Activated T-helper 1 cell treated with anti-CD3 and anti-CD28 coated beads, Interleukin-12 subunit alpha, Interleukin-12 subunit beta, Interleukin-2, Interleukin-4 antibody, amounts not matched to agents 30 ng/mL and 10 ng/mL and 1 ng/mL, durations not matched to agents 14 hours and 24 hours and 36 hours (primary cell): ENCODE data around the gene PITPNC1. TPM values are rescaled to one million over a fixed set of nuclear protein-coding genes. Genes with fewer than 3 reads are reported as not detected.
"Not testable (repeated sequence)": the region's sequence is repeated elsewhere in the genome, so short reads cannot be mapped to it uniquely, and the experiment has no call there.

Experiments
- DNase-seq: peaks from one replicate; pipeline ENCODE4 v3.0.0; 2021; ENCODE audit warnings: low spot score
- H3K27ac Mint-ChIP-seq: one replicate; pipeline ENCODE4 v1.8.0; 2021; ENCODE audit warnings: mild to moderate bottlenecking, mixed read lengths
- H3K27me3 Mint-ChIP-seq: one replicate; pipeline ENCODE4 v1.8.0; 2022; ENCODE audit warnings: mild to moderate bottlenecking, moderate library complexity, mixed read lengths; ENCODE audit not compliant: insufficient read depth
- H3K36me3 Mint-ChIP-seq: one replicate; pipeline ENCODE4 v1.8.0; 2021; ENCODE audit warnings: low read depth, mixed read lengths
- H3K4me1 Mint-ChIP-seq: one replicate; pipeline ENCODE4 v1.8.0; 2021; ENCODE audit warnings: low read depth, mixed read lengths
- H3K4me3 Mint-ChIP-seq: one replicate; pipeline ENCODE4 v1.8.0; 2021; ENCODE audit warnings: mild to moderate bottlenecking, moderate library complexity, mixed read lengths
- H3K9me3 Mint-ChIP-seq: one replicate; pipeline ENCODE4 v1.8.0; 2021; ENCODE audit warnings: mixed read lengths
- intact Hi-C: fragments of 100-400 bp; cut with micrococcal nuclease; formaldehyde crosslinking; loops from one replicate; pipeline ENCODE4 v1.15.1; 2024
- total RNA-seq: library from RNA; stranded (reverse); gene quantifications from 2 replicates; pipeline ENCODE4 v1.2.3, GENCODE V29; 2022

PITPNC1 gene
- total RNA-seq, 1 donor from 2014 or later, result 17.7 TPM

DNA sequence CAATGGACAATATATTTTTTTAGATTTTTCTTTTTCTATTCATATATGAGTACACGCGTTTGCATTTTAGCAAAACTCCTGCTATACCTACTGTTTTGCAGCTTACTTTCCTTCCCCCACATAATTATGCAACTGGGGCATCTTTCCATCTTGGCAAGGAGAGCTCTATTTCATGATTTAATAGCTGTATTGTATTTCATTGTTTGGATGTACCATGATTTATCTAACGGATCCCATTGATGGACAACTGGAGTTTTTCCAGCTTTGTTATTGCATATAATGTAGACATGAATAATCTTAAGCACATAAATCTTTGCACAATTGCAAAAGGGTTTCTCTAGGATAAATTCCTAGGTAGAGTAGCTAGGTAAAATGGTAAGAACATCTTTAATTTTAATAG is 133.9 kb downstream of the PITPNC1 start:
- no peak overlapping the region for H3K4me3 Mint-ChIP-seq
- intact Hi-C loops, result no loop called here
- H3K9me3 Mint-ChIP-seq, result peaks cover 16% of the 10 kb centered on the region
- peaks cover 15% of the 10 kb centered on the region for H3K4me1 Mint-ChIP-seq
- no peaks in the 10 kb centered on the region for H3K27me3 Mint-ChIP-seq
- H3K36me3 Mint-ChIP-seq, result peaks cover 4% of the 10 kb centered on the region
- no peak overlapping the region for H3K27ac Mint-ChIP-seq
- DNase-seq, result no peak

DNA sequence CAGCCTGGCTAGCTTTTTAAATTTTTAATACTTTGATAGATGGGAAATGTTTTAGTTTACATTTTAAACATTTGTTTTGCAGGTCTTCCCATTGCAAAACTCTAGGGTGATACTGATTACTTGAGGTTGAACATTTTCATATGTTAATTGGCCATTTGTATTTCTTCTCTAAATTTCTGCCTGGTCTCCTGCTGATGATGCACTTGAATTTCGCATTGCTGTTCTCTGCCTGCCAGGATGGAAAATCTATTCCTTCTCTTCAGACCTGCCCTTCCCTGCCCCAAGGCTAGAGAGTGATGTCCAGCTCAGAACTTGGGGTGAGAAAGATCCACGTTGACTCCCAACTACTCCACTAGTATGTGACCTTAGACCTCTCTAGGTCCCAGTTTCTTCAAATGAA is 134.7 kb downstream of the PITPNC1 start:
- Mint-ChIP-seq H3K9me3 (peaks cover 14% of the 10 kb centered on the region), H3K27ac (no peak overlapping the region), H3K27me3 (no peaks in the 10 kb centered on the region), H3K36me3 (peaks cover 4% of the 10 kb centered on the region), H3K4me1 (peaks cover 15% of the 10 kb centered on the region), H3K4me3 (no peak overlapping the region)
- intact Hi-C loops, result no loop called here
- no peak for DNase-seq

DNA sequence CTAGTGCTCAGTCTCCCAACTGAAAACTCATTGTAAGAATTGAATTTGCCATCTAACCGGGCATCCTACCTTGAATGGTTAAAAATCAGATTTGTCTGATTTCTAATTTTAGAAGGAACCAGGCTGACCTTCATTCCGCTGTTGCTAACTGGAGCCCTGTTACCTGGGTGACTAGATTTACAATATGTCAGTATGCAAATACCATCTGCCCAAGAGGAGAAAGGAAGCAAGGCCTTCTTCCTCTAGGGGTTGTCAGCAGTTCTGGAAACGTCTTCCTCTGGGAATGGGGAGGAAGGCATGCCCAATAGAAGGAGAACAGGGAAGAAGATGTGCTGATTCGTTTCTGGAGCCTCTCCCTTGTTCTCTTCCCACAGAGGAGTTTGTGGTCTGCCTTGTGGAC is 137.9 kb downstream of the PITPNC1 start:
- H3K4me1 Mint-ChIP-seq, result peaks cover 13% of the 10 kb centered on the region
- DNase-seq, result no peak
- H3K9me3 Mint-ChIP-seq, result no peaks in the 10 kb centered on the region
- no peaks in the 10 kb centered on the region for H3K27me3 Mint-ChIP-seq
- peaks cover 2% of the 10 kb centered on the region for H3K36me3 Mint-ChIP-seq
- no peak overlapping the region for H3K27ac Mint-ChIP-seq
- intact Hi-C loops, result no loop called here
- no peak overlapping the region for H3K4me3 Mint-ChIP-seq

DNA sequence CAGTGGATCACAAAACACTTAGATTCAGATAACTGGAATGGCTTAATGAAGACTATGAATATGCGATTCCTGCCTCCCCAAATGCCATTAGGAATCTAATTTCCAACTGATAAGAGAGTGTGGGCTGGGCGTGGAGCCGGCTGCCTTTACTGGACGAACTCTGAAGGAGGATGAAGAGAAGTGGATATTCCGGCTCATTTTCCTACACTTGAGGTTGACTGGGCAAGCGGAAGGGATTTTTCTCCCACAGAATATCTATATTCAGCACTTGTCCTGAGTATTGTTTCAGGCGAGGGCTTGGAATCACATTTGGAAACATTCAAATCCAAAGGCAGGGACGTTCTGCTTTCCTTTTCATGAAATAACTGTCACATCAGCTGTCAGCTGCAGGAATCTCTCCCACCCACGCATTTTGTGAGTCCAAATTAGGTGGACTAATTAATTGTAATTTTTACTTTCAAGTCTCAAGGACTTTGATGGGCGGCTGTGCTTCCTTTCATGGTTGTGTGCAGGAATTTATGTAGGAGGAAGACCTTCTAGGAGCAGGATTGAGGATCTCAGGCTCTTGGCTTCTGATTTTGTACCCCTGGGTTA is 138.5 kb downstream of the PITPNC1 start:
- H3K4me1 Mint-ChIP-seq, result peaks cover 14% of the 10 kb centered on the region
- no peaks in the 10 kb centered on the region for H3K27me3 Mint-ChIP-seq
- H3K4me3 Mint-ChIP-seq, result no peak overlapping the region
- peaks cover 2% of the 10 kb centered on the region for H3K36me3 Mint-ChIP-seq
- DNase-seq, result no peak
- H3K9me3 Mint-ChIP-seq, result no peaks in the 10 kb centered on the region
- no peak overlapping the region for H3K27ac Mint-ChIP-seq
- intact Hi-C loops, result no loop called here

DNA sequence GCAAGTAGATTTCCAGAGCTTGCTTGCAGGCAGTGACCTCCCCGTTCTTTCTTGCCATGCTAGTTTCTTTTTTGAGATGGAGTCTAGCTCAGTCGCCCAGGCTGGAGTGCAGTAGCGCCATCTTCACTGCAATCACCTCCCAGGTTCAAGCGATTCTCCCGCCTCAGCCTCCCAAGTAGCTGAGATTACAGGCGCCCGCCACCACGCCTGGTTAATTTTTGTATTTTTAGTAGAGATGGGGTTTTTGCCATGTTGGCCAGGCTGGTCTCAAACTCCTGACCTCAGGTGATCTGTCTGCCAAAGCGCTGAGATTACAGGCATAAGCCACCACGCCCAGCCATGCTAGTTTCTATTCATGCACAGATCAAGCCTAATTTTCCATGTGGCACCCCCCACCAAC is 139.5 kb downstream of the PITPNC1 start:
- H3K4me3 Mint-ChIP-seq, intact Hi-C loops, DNase-seq, H3K36me3 Mint-ChIP-seq, H3K27ac Mint-ChIP-seq, H3K27me3 Mint-ChIP-seq, H3K9me3 Mint-ChIP-seq: not testable (repeated sequence)
- H3K4me1 Mint-ChIP-seq, result peaks cover 20% of the 10 kb centered on the region

DNA sequence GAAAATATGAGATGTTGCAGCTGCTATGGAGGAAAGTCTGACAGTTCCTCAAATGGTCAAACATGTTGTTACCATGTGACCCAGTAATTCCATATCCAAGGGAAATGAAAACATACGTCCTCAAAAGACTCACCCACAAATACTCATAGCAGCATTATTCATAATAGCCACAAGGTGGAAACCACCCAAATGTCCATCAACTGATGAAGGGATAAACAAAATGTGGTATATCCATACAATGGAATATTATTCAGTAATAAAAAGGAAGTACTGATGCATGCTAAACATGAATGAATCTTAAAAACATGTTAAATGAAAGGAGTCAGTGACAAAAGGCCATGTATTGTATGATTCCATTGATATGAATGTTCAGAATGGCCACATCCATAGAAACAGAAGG is 140.2 kb downstream of the PITPNC1 start:
- intact Hi-C loops, result no loop called here
- DNase-seq, result no peak
- Mint-ChIP-seq H3K36me3 (peaks cover 2% of the 10 kb centered on the region), H3K27me3 (no peaks in the 10 kb centered on the region), H3K9me3 (no peaks in the 10 kb centered on the region), H3K4me1 (peaks cover 20% of the 10 kb centered on the region), H3K4me3 (no peak overlapping the region), H3K27ac (no peak overlapping the region)

DNA sequence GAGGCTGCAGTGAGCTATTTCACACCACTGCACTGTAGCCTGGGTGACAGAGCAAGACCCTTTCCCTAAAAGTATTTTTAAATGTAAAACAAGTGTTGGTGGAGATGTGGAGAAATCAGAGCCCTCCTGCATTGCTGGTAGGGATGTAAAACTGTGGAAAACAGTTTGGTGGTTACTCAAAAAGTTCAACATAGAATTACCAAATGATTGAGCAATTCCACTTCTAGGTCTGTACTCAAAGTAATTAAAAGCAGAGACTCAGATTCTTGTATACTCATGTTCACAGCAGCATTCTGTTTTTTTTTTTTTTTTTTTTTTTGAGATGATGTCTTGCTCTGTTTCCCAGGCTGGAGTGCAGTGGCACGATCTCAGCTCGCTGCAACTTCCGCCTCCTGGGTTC is 141.8 kb downstream of the PITPNC1 start:
- Mint-ChIP-seq H3K4me1 (peaks cover 20% of the 10 kb centered on the region), H3K9me3 (no peaks in the 10 kb centered on the region), H3K4me3 (no peak overlapping the region), H3K27ac (no peak overlapping the region), H3K27me3 (no peaks in the 10 kb centered on the region), H3K36me3 (peaks cover 2% of the 10 kb centered on the region)
- intact Hi-C loops, result no loop called here
- no peak for DNase-seq

DNA sequence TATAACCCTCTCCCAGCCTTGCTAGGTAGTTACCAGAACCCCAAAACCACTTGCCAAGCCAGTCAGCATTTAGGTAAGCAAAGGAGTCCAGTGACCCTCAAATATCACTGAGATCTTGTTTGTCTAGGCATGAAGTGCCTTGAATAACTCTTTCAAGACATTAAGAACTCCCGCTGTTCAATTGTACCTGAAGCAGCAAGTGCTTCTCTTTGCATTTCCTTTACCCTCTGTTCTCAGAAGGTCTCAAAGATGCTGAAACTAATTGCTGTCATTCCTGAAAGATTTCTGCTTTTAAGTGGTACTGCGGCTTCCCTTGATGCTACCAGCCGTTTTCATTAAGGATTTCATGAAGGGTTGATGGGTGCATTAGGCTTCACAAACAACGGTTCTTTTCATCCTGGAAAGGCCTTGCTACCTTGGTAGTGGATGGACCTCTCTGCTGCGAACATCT is 142.7 kb downstream of the PITPNC1 start:
- no peaks in the 10 kb centered on the region for H3K27me3 Mint-ChIP-seq
- intact Hi-C loops, result no loop called here
- H3K36me3 Mint-ChIP-seq, result peaks cover 2% of the 10 kb centered on the region
- no peaks in the 10 kb centered on the region for H3K9me3 Mint-ChIP-seq
- H3K4me1 Mint-ChIP-seq, result peaks cover 20% of the 10 kb centered on the region
- no peak for DNase-seq
- no peak overlapping the region for H3K27ac Mint-ChIP-seq
- no peak overlapping the region for H3K4me3 Mint-ChIP-seq

DNA sequence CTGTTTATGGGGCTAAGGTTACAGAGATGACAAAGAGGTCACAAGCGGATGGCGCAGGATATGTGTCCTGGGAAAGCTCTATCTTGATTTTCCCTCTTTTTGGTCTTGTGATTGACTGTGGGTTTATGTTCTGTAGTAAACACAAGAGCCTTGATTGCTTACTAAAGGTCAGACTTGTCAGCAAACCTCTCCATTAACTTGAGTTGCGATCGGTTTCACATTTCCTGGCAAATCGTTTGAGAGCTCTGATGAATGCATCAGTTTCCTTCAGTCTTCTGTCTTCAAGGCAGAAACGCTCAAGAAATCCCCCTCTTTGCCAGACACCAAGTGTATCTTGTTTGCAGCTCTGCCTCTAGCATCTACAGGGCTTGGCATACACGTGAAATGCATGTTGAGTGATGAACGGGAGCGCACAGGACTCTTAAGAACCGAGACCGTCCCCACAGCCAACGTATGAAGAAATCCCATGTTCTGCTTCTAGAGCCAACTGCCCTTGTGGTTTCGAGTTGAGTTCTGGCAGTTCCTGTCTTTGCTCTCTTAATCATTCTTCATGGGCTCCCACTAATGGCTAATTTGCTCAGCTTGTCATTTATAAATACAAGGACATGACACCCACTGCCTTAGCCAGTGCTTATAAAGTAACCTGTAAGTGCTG is 143.3 kb downstream of the PITPNC1 start:
- no peak overlapping the region for H3K4me3 Mint-ChIP-seq
- H3K27ac Mint-ChIP-seq, result no peak overlapping the region
- intact Hi-C loops, result no loop called here
- peaks cover 20% of the 10 kb centered on the region for H3K4me1 Mint-ChIP-seq
- H3K27me3 Mint-ChIP-seq, result no peaks in the 10 kb centered on the region
- no peaks in the 10 kb centered on the region for H3K9me3 Mint-ChIP-seq
- H3K36me3 Mint-ChIP-seq, result peaks cover 2% of the 10 kb centered on the region
- no peak for DNase-seq

DNA sequence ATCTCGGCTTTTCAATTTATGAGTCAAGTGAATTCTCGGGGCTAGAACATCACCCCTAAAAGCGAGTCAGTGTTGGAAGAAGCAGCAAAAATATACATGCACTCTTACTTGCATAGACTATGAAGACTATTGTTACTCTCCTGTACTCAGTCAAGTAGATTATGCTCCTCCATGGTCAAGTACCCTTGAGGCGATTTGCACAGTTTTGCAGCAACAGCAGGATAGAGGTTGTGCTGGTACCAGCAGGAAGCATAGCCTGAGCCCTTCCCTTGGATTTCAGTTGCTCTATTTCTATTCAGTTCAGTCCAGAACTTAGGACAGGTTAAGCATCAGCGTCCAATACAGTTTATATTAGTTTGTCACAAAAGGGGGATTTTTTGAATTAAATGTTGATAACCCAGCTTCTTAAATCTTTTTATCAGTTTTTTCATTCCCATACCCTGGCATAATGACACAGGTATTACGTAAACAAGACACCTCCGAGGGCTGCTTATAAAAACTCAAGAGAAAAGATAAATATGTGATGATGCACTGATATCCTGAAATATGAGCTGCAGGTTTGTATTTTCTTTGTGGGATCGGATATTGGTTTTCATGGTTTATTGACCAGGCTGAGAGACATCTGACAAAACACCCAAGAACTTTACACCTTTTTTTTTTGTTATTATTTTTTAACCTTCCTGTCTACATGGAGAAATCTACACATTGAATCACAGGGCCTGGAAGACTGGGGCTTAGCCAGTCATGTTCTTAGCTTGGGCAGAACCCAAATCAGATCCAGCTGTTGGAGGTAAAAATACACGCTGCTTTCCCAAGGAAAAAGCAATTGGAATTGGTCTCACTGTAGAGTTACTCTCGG is 144.1 kb downstream of the PITPNC1 start:
- intact Hi-C loops, result no loop called here
- Mint-ChIP-seq H3K36me3 (peaks cover 2% of the 10 kb centered on the region), H3K4me1 (peaks cover 20% of the 10 kb centered on the region), H3K27ac (no peak overlapping the region), H3K27me3 (no peaks in the 10 kb centered on the region), H3K4me3 (no peak overlapping the region), H3K9me3 (no peaks in the 10 kb centered on the region)
- no peak for DNase-seq

DNA sequence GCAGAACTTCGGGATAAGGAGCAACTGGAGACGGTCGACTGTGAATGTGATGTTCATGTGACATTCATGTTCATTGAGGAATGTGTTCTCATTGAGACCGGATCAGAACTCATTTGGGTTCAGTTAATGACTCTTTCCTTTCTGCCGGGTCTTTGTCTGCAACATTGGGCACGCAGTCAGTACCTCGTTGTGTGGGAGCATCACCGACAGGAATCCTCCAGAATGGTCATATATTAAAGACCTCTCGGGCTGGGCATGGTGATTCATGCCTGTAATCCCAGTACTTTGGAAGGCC is 144.6 kb downstream of the PITPNC1 start:
- intact Hi-C loops, result no loop called here
- peaks cover 20% of the 10 kb centered on the region for H3K4me1 Mint-ChIP-seq
- no peaks in the 10 kb centered on the region for H3K9me3 Mint-ChIP-seq
- no peak for DNase-seq
- no peak overlapping the region for H3K27ac Mint-ChIP-seq
- no peaks in the 10 kb centered on the region for H3K27me3 Mint-ChIP-seq
- H3K4me3 Mint-ChIP-seq, result no peak overlapping the region
- peaks cover 2% of the 10 kb centered on the region for H3K36me3 Mint-ChIP-seq

DNA sequence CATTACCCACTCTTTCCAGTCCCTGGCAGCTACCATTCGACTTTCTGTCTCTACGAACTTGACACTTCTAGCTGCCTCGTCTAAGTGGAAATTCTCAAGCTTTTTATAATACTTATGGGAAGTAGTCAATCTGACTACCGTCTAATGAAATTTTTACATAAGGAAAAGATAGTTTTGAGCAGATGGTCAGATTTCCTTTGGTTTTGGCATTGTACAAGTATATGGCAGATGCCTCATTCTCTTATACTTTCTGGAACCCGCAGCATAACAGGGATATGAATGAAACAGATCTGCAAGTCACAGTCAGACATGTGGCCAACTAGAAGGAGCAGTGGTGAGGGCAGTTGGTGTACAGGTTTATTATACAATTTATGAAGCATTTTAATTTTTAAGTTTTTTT is 146.0 kb downstream of the PITPNC1 start:
- no peak for DNase-seq

More for the DNA sequence above, 146.0 kb downstream of the PITPNC1 start:
- H3K4me1 Mint-ChIP-seq, result peaks cover 20% of the 10 kb centered on the region
- H3K36me3 Mint-ChIP-seq, result no peaks in the 10 kb centered on the region
- no peak overlapping the region for H3K27ac Mint-ChIP-seq
- H3K27me3 Mint-ChIP-seq, result no peaks in the 10 kb centered on the region
- no peak overlapping the region for H3K4me3 Mint-ChIP-seq
- intact Hi-C loops, result no loop called here
- H3K9me3 Mint-ChIP-seq, result no peaks in the 10 kb centered on the region
